ENCODE measurements around the gene SPRR3. TPM values are rescaled to one million over a fixed set of nuclear protein-coding genes. Genes with fewer than 3 reads are reported as not detected.

SPRR3 gene
- total RNA-seq, 1 experiment from 2014 or later: 0.57 TPM

- no peaks in the 10 kb centered on the region for H3K4me1 ChIP-seq (replicated peaks; ENCODE audit: insufficient read depth)
- H2AFZ ChIP-seq: no peak overlapping the region
- H3K4me2 ChIP-seq: no peak overlapping the region
- H3K4me3 ChIP-seq: no peak overlapping the region
- ChIA-PET POLR2A (ENCODE audit: unreplicated experiment) (no interaction called here), CTCF (interaction anchor here (0.6 kb wide), 1 partner anchor 181 kb away, joined by 3 read pairs; no protein-coding TSS in a partner anchor)
- DNase-seq: no peak
- BruUV-seq (replicated peaks): no TSS peak
- no peak overlapping the region for H3K27ac ChIP-seq
- H3K27me3 ChIP-seq (ENCODE audit: insufficient read depth, low read depth): peaks cover 7% of the 10 kb centered on the region; the same call in 1 of the 2 replicates
- no peaks in the 10 kb centered on the region for H4K20me1 ChIP-seq (ENCODE audit: insufficient read depth)
- H3K36me3 ChIP-seq (ENCODE audit: low read depth): no peaks in the 10 kb centered on the region
- no peaks in the 10 kb centered on the region for H3K9me3 ChIP-seq (ENCODE audit: insufficient read depth, low read depth)
- TF ChIP-seq EZH2 (IDR thresholded peaks at IDR 0.05; ENCODE audit: low read depth) (no peak), CTCF (conservative IDR thresholded peaks at IDR 0.05) (no peak)
- no peaks in the 10 kb centered on the region for H3K9me2 ChIP-seq (ENCODE audit: insufficient read depth)
- H3F3A ChIP-seq (ENCODE audit: insufficient read depth, low read depth): no peaks in the 10 kb centered on the region
- intact Hi-C loops (cut with micrococcal nuclease; ENCODE audit: unreplicated experiment): no loop called here
- H3K79me2 ChIP-seq (ENCODE audit: low read depth): no peaks in the 10 kb centered on the region
Observed at GRCh38 chr1:153049211-153049610, 47.7 kb downstream of the SPRR3 start.

Other genes starting within 250 kb of the SPRR3 start
- gene KPRP, start 243.7 kb upstream of the SPRR3 start, total RNA-seq (2021): not detected in 2 replicates
- not detected in 2 replicates for gene LCE1F, start 226.6 kb upstream of the SPRR3 start, total RNA-seq (2021)
- not detected in 2 replicates for gene LCE1E, start 215.5 kb upstream of the SPRR3 start, total RNA-seq (2021)
- gene LCE1D, start 205.0 kb upstream of the SPRR3 start, total RNA-seq (2021): not detected in 2 replicates
- not detected in 2 replicates for gene LCE1C, start 195.1 kb upstream of the SPRR3 start, total RNA-seq (2021)
- gene LCE1B, start 189.8 kb upstream of the SPRR3 start, total RNA-seq (2021): not detected in 2 replicates
- gene LCE1A, start 174.3 kb upstream of the SPRR3 start, total RNA-seq (2021): not detected in 2 replicates
- not detected in 2 replicates for gene LCE6A, start 158.9 kb upstream of the SPRR3 start, total RNA-seq (2021)
- not detected in 2 replicates for gene LCE7A, start 141.8 kb upstream of the SPRR3 start, total RNA-seq (2021)
- not detected in 2 replicates for gene SMCP, start 123.4 kb upstream of the SPRR3 start, total RNA-seq (2021)
- not detected in 2 replicates for gene IVL, start 93.2 kb upstream of the SPRR3 start, total RNA-seq (2021)
- not detected in 2 replicates for gene SPRR5, start 54.5 kb upstream of the SPRR3 start, total RNA-seq (2021)
- not detected in 2 replicates for gene SPRR4, start 31.1 kb upstream of the SPRR3 start, total RNA-seq (2021)
- not detected in 2 replicates for gene SPRR1A, start 17.7 kb upstream of the SPRR3 start, total RNA-seq (2021)
- not detected in 2 replicates for gene SPRR1B, start 29.5 kb downstream of the SPRR3 start, total RNA-seq (2021)
- not detected in 2 replicates for gene SPRR2D, start 39.4 kb downstream of the SPRR3 start, total RNA-seq (2021)
- not detected in 2 replicates for gene SPRR2A, start 55.8 kb downstream of the SPRR3 start, total RNA-seq (2021)
- gene SPRR2B, start 69.9 kb downstream of the SPRR3 start, total RNA-seq (2021): not detected in 2 replicates
- not detected in 2 replicates for gene SPRR2E, start 92.8 kb downstream of the SPRR3 start, total RNA-seq (2021)
- not detected in 2 replicates for gene SPRR2F, start 111.8 kb downstream of the SPRR3 start, total RNA-seq (2021)
- not detected in 2 replicates for gene SPRR2G, start 149.1 kb downstream of the SPRR3 start, total RNA-seq (2021)
- gene LELP1, start 201.7 kb downstream of the SPRR3 start, total RNA-seq (2021): not detected in 2 replicates
- gene PRR9, start 215.8 kb downstream of the SPRR3 start, total RNA-seq (2021): not detected in 2 replicates

Data from PC-9 (cell line).